Smooth muscle cell (in vitro differentiated cells): Measurements from ENCODE around the gene IRX4. TPM values are rescaled to one million over a fixed set of nuclear protein-coding genes. Genes with fewer than 3 reads are reported as not detected.

Experiments used
- DNase-seq: peaks from one replicate; lab custom pipeline; 2025; ENCODE audit not compliant: unreplicated experiment; lab: John Stamatoyannopoulos, UW
- H2AFZ ChIP-seq: fragments of 200-600 bp; sonication (generic); 2 replicates; pipeline ENCODE4 v1.6.0; 2016; ENCODE audit warnings: antibody characterized with exemption, low read depth, mild to moderate bottlenecking
- H3F3A ChIP-seq: fragments of 200-600 bp; sonication (generic); 2 replicates; pipeline ENCODE4 v1.6.0; 2017; ENCODE audit warnings: antibody characterized with exemption, low read depth
- H3K27ac ChIP-seq: fragments of 200-600 bp; sonication (generic); 2 replicates; pipeline ENCODE4 v1.5.1; 2016; ENCODE audit warnings: low read depth, mild to moderate bottlenecking
- H3K27me3 ChIP-seq: fragments of 200-600 bp; sonication (generic); 2 replicates; pipeline ENCODE4 v1.6.1; 2016; ENCODE audit warnings: low read depth, mild to moderate bottlenecking
- H3K36me3 ChIP-seq: fragments of 200-600 bp; sonication (generic); 2 replicates; pipeline ENCODE4 v1.5.1; 2016; ENCODE audit warnings: low read depth
- H3K4me1 ChIP-seq: fragments of 200-600 bp; sonication (generic); 2 replicates; pipeline ENCODE4 v1.5.1; 2016; ENCODE audit warnings: low read depth
- H3K4me2 ChIP-seq: fragments of 200-600 bp; sonication (generic); 2 replicates; pipeline ENCODE4 v1.6.0; 2016; ENCODE audit warnings: mild to moderate bottlenecking
- H3K4me3 ChIP-seq: fragments of 200-600 bp; sonication (generic); 2 replicates; pipeline ENCODE4 v1.5.1; 2016; ENCODE audit warnings: mild to moderate bottlenecking
- H3K79me2 ChIP-seq: fragments of 200-600 bp; sonication (generic); 2 replicates; pipeline ENCODE4 v1.6.0; 2016; ENCODE audit warnings: low read depth, mild to moderate bottlenecking
- H3K9ac ChIP-seq: fragments of 200-600 bp; sonication (generic); 2 replicates; pipeline ENCODE4 v1.6.0; 2016; ENCODE audit warnings: low read depth
- H3K9me3 ChIP-seq: fragments of 200-600 bp; sonication (generic); replicated peaks from 2 replicates; pipeline ENCODE4 v1.5.1; 2016; ENCODE audit warnings: low read depth
- H4K20me1 ChIP-seq: fragments of 200-600 bp; sonication (generic); 2 replicates; pipeline ENCODE4 v1.6.0; 2016; ENCODE audit warnings: low read depth
- WGBS: methylation state at CpG from one replicate; pipeline ENCODE4 v1.1.7; 2016; ENCODE audit warnings: low lambda C conversion rate; 5-methylcytosine and 5-hydroxymethylcytosine counted together
- polyA plus RNA-seq: library from polyadenylated mRNA; unstranded; fragments of >200 nt; fragmentation: Nextera tagmentation; extraction: Ambion mirVana; gene quantifications from 2 replicates; pipeline ENCODE4 v1.2.1, GENCODE V29; 2016
- total RNA-seq: library from RNA; depleted of rRNA; stranded (reverse); fragments of >200 nt; gene quantifications from 2 replicates; pipeline ENCODE4 v1.2.3, GENCODE V29; 2014
- TF ChIP-seq, protein P1 (sequence below): fragments of 200-600 bp; sonication (generic); IDR thresholded peaks from 2 replicates; pipeline ENCODE4 v1.5.1; 2017; ENCODE audit warnings: borderline replicate concordance, mild to moderate bottlenecking, antibody characterized with exemption; ENCODE audit not compliant: insufficient read depth, poor library complexity, severe bottlenecking

IRX4 gene
- total and polyA plus RNA-seq, 2 experiments from 2014 or later, result 0.18 to 0.40 TPM

DNA sequence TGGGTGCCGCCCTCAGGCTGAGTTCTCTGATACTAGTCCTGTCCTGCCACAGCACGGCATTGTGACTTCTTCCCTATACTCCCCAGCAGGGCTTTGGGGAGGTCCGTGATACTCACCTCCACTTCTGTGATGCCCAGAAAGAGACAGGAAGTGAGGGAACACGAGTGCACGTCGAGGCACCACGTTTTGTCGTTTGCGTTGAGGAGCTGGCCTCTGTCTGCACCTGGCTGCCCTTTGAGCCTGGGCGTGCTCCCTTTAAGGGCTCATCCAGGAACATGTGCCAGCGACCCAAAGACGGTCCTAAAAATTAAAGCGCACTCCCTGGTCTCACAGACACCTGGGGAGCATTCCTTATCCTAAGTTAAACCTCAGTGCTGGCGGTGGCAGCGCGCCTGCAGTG lies 8.7 kb upstream of the IRX4 start:
- no peak overlapping the region for H3K27ac ChIP-seq
- no peak overlapping the region for H2AFZ ChIP-seq
- 76% methylated on average over 16 of the region's 16 CpGs for whole genome bisulfite sequencing
- no peak for DNase-seq
- H3K4me2 ChIP-seq, result no peak overlapping the region
- H3K4me3 ChIP-seq, result no peak overlapping the region
- no peaks in the 10 kb centered on the region for H3K79me2 ChIP-seq
- no peaks in the 10 kb centered on the region for H4K20me1 ChIP-seq
- no peaks in the 10 kb centered on the region for H3K9me3 ChIP-seq
- peaks cover 97% of the 10 kb centered on the region for H3K27me3 ChIP-seq
- no peaks in the 10 kb centered on the region for H3K36me3 ChIP-seq
- H3K9ac ChIP-seq, result no peak overlapping the region
- TF ChIP-seq, protein P1, sequence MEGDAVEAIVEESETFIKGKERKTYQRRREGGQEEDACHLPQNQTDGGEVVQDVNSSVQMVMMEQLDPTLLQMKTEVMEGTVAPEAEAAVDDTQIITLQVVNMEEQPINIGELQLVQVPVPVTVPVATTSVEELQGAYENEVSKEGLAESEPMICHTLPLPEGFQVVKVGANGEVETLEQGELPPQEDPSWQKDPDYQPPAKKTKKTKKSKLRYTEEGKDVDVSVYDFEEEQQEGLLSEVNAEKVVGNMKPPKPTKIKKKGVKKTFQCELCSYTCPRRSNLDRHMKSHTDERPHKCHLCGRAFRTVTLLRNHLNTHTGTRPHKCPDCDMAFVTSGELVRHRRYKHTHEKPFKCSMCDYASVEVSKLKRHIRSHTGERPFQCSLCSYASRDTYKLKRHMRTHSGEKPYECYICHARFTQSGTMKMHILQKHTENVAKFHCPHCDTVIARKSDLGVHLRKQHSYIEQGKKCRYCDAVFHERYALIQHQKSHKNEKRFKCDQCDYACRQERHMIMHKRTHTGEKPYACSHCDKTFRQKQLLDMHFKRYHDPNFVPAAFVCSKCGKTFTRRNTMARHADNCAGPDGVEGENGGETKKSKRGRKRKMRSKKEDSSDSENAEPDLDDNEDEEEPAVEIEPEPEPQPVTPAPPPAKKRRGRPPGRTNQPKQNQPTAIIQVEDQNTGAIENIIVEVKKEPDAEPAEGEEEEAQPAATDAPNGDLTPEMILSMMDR, result no peak
- H3F3A ChIP-seq, result no peaks in the 10 kb centered on the region
- H3K4me1 ChIP-seq, result no peaks in the 10 kb centered on the region

DNA sequence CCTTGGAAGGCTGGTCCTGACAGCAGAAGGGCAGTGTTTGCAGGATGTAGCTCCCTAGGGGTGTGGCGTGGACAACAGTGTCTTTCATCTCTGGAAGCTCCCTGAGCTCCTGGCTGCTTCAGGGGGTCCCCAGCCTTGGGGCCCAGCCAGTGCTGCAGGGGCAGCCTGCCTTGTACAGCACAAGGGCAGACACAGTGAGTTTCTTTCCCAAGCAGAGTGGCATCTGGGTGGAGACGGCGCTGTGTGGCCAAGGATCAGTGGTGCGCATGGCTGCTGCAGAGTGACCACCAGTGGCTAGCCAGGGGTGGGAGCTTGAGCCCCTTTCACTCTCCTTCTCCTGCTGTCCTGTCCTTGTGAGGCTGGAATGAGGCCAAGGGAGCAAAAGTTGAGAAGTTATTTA lies 7.6 kb upstream of the IRX4 start:
- H3K27me3 ChIP-seq, result peaks cover 99% of the 10 kb centered on the region
- no peaks in the 10 kb centered on the region for H3K9me3 ChIP-seq
- no peak overlapping the region for H3K4me2 ChIP-seq
- H4K20me1 ChIP-seq, result no peaks in the 10 kb centered on the region
- no peak overlapping the region for H2AFZ ChIP-seq
- TF ChIP-seq, protein P1, result no peak
- no peak overlapping the region for H3K9ac ChIP-seq
- DNase-seq, result no peak
- H3K27ac ChIP-seq, result no peak overlapping the region
- H3K79me2 ChIP-seq, result no peaks in the 10 kb centered on the region
- no peak overlapping the region for H3K4me3 ChIP-seq
- WGBS, result 89% methylated on average over 4 of the region's 4 CpGs
- H3K4me1 ChIP-seq, result no peaks in the 10 kb centered on the region
- no peaks in the 10 kb centered on the region for H3F3A ChIP-seq
- H3K36me3 ChIP-seq, result no peaks in the 10 kb centered on the region

DNA sequence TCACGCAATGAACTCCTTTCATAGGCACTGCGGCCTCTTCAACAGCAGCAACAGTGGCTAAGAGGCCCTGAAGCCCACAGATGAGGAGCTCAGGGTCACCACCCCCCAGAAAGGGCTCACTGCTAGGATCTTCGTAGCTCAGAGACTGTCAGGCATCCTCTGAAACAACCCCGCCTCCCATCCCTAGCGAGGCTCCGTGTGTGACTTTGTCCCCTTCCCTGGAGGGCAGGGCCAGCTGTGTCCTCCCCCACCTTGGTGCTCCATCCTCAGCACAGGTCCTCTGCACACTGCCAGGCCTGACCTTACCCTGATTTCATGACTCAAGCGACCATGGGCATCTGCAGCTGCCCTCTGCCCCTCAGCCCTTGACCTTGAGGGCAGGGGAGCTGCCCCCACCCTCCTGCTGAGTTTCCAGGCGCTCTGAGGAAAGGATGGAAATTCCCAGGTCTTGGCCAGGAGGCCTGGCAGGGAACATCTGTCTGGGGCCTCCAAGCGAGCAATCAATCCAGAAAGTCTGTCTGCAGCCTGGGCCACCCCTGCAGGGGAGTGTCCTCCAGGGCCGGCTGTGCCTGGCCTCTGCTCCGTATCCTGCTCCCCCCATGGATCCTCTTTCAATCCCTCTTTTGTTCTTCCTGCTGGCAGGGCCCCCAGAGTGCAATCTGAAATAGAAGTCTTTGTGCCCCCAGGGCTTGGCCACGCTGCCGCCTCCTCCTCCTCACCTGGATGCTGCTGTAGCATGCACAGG lies 6.8 kb upstream of the IRX4 start:
- H3K4me1 ChIP-seq, result no peaks in the 10 kb centered on the region
- WGBS, result 76% methylated on average over 13 of the region's 13 CpGs
- H3K4me3 ChIP-seq, result no peak overlapping the region
- TF ChIP-seq, protein P1, result no peak
- no peaks in the 10 kb centered on the region for H3K9me3 ChIP-seq
- H2AFZ ChIP-seq, result no peak overlapping the region
- no peaks in the 10 kb centered on the region for H3K79me2 ChIP-seq
- no peaks in the 10 kb centered on the region for H4K20me1 ChIP-seq
- no peak overlapping the region for H3K9ac ChIP-seq
- H3K4me2 ChIP-seq, result no peak overlapping the region
- peaks cover 100% of the 10 kb centered on the region for H3K27me3 ChIP-seq
- H3K36me3 ChIP-seq, result no peaks in the 10 kb centered on the region
- H3K27ac ChIP-seq, result no peak overlapping the region
- no peaks in the 10 kb centered on the region for H3F3A ChIP-seq
- DNase-seq, result no peak
